HG02571 (cell line): ENCODE data around the gene COLGALT1.
"Not testable (repeated sequence)": the region's sequence is repeated elsewhere in the genome, so short reads cannot be mapped to it uniquely, and the experiment has no call there.

Experiments used
- ATAC-seq: cut with Tn5 transposase; IDR thresholded peaks from one replicate; pipeline ENCODE4 v1.9.1; 2021; ENCODE audit warnings: mild to moderate bottlenecking, moderate library complexity; ENCODE audit not compliant: unreplicated experiment

Gene COLGALT1

GRCh38 chr19:17590866-17591265, 35.4 kb downstream of the COLGALT1 start:
- no peak for ATAC-seq

GRCh38 chr19:17594296-17594695, 38.8 kb downstream of the COLGALT1 start:
- not testable (repeated sequence) for ATAC-seq

GRCh38 chr19:17598063-17598462, 42.6 kb downstream of the COLGALT1 start:
- ATAC-seq: not testable (repeated sequence)

GRCh38 chr19:17598953-17599352, 43.5 kb downstream of the COLGALT1 start:
- no peak for ATAC-seq

GRCh38 chr19:17599780-17600179, 44.3 kb downstream of the COLGALT1 start:
- ATAC-seq: no peak

- no peak for ATAC-seq
Measured at GRCh38 chr19:17601683-17602082, 46.2 kb downstream of the COLGALT1 start.

GRCh38 chr19:17602217-17602616, 46.8 kb downstream of the COLGALT1 start:
- no peak for ATAC-seq

GRCh38 chr19:17602872-17603510, 47.5 kb downstream of the COLGALT1 start:
- no peak for ATAC-seq

GRCh38 chr19:17604372-17605025, 49.0 kb downstream of the COLGALT1 start:
- ATAC-seq: no peak

GRCh38 chr19:17605117-17605516, 49.7 kb downstream of the COLGALT1 start:
- no peak for ATAC-seq

GRCh38 chr19:17605761-17606589, 50.5 kb downstream of the COLGALT1 start:
- ATAC-seq: peak; percentile 58

GRCh38 chr19:17606590-17607185, 51.2 kb downstream of the COLGALT1 start:
- no peak for ATAC-seq

GRCh38 chr19:17607936-17608335, 52.5 kb downstream of the COLGALT1 start:
- no peak for ATAC-seq

- ATAC-seq: no peak
Measured at GRCh38 chr19:17610384-17610783, 54.9 kb downstream of the COLGALT1 start.

- no peak for ATAC-seq
Measured at GRCh38 chr19:17611462-17612244, 56.2 kb downstream of the COLGALT1 start.

- ATAC-seq: no peak
Measured at GRCh38 chr19:17614476-17614875, 59.0 kb downstream of the COLGALT1 start.

- ATAC-seq: no peak
Measured at GRCh38 chr19:17615889-17616685, 60.6 kb downstream of the COLGALT1 start.

GRCh38 chr19:17616686-17616960, 61.2 kb downstream of the COLGALT1 start:
- no peak for ATAC-seq

GRCh38 chr19:17616961-17617806, 61.7 kb downstream of the COLGALT1 start:
- ATAC-seq: no peak
